HepG2 (cell line): ENCODE results near the gene NCKIPSD. TPM values are rescaled to one million over a fixed set of nuclear protein-coding genes. Genes with fewer than 3 reads are reported as not detected.

Experiments
- ATAC-seq: fragments of 200-7000 bp; cut with Tn5 transposase; 3 replicates; pipeline ENCODE4 v1.9.1; 2020; ENCODE audit warnings: mild to moderate bottlenecking, moderate library complexity
- BruUV-seq: library from RNA; stranded (reverse); fragments of 400-500 nt; replicated peaks from 2 replicates; lab custom pipeline; 2021; lab: Mats Ljungman, UMichigan
- CTCF ChIA-PET: fragments of 300-600 bp; formaldehyde crosslinking; extraction: SDS; loops from one replicate; lab custom pipeline; 2021; ENCODE audit warnings: low total read pairs, inconsistent platforms, low intra/inter-chr PET ratio; lab: Yijun Ruan, JAX
- POLR2A ChIA-PET: fragments of 350-600 bp; sonication (Branson Sonifier 250); formaldehyde crosslinking; loops from one replicate; lab custom pipeline; 2020; ENCODE audit warnings: antibody characterized with exemption, inconsistent platforms; lab: Yijun Ruan, JAX
- DNase-seq: peaks from one replicate; pipeline ENCODE4 v3.0.0-alpha.2; 2015; ENCODE audit warnings: low spot score
- FAIRE-seq: peaks from 3 replicates; lab custom pipeline; 2011; peaks lifted over from hg19 to GRCh38; lab: Jason Lieb, UNC
- H2AFZ ChIP-seq: one replicate; pipeline ENCODE4 v1.6.1; 2011; ENCODE audit warnings: low read length, inconsistent platforms
- H3K27ac ChIP-seq: fragments of 300-600 bp; 3 replicates; pipeline ENCODE4 v1.8.0; 2011; ENCODE audit warnings: mixed run types, mild to moderate bottlenecking, mixed read lengths, low read length, inconsistent platforms; ENCODE audit not compliant: insufficient read depth; ENCODE audit errors: extremely low read length
- H3K27me3 ChIP-seq, 2 experiments: fragments of 200-600 bp in 1 of 2; 2 replicates in 1 of 2; 3 replicates in 1 of 2; pipeline versions ENCODE4 v1.6.0 to v1.8.0; 2011; ENCODE audit warnings: low read length in 2 of 2, mild to moderate bottlenecking in 2 of 2, moderate library complexity in 2 of 2, inconsistent platforms in 1 of 2; ENCODE audit not compliant: insufficient read depth in 2 of 2, control insufficient read depth in 1 of 2
- H3K36me3 ChIP-seq, 2 experiments: fragments of 200-600 bp in 1 of 2; replicated peaks in 1 of 2; 2 replicates in 1 of 2; 3 replicates in 1 of 2; pipeline versions ENCODE4 v1.5.1 to v1.8.0; 2011; ENCODE audit warnings: low read length in 2 of 2, inconsistent platforms in 1 of 2; ENCODE audit not compliant: insufficient read depth in 2 of 2, control insufficient read depth in 1 of 2
- H3K4me1 ChIP-seq: 2 replicates; pipeline ENCODE4 v1.5.1; 2012; ENCODE audit warnings: low read length, inconsistent platforms; ENCODE audit not compliant: insufficient read depth
- H3K4me2 ChIP-seq: 2 replicates; pipeline ENCODE4 v1.6.0; 2011; ENCODE audit warnings: low read depth, low read length, inconsistent platforms
- H3K4me3 ChIP-seq, 3 experiments: fragments of 200-600 bp in 1 of 3; sonication (generic), shearing (Covaris generic) in 1 of 3; replicated peaks in 1 of 3; 2 replicates each; pipeline ENCODE4 v1.5.1; 2011 to 2016; ENCODE audit warnings: low read length in 3 of 3, inconsistent platforms in 2 of 3, low read depth in 2 of 3, mild to moderate bottlenecking in 2 of 3, control low read depth in 1 of 3, mixed read lengths in 1 of 3; ENCODE audit not compliant: insufficient read depth in 1 of 3
- H3K79me2 ChIP-seq: one replicate; pipeline ENCODE4 v1.6.1; 2011; ENCODE audit warnings: low read length, inconsistent platforms; ENCODE audit not compliant: insufficient read depth
- H3K9ac ChIP-seq: 2 replicates; pipeline ENCODE4 v1.6.0; 2011; ENCODE audit warnings: mild to moderate bottlenecking, low read depth, low read length, inconsistent platforms; ENCODE audit not compliant: insufficient read depth
- H3K9me3 ChIP-seq: 2 replicates; pipeline ENCODE4 v1.5.1; 2012; ENCODE audit warnings: mild to moderate bottlenecking, low read length
- H4K20me1 ChIP-seq: 2 replicates; pipeline ENCODE4 v1.6.0; 2011; ENCODE audit warnings: inconsistent platforms, mild to moderate bottlenecking, low read length, moderate library complexity; ENCODE audit not compliant: insufficient read depth
- GATAD1 ChIP-seq: IDR thresholded peaks from 2 replicates; pipeline ENCODE4 v1.6.1; 2016; ENCODE audit warnings: missing genetic modification reagents, missing compliant biosample characterization
- GMEB2 ChIP-seq: IDR thresholded peaks from 2 replicates; pipeline ENCODE4 v1.6.1; 2016; ENCODE audit warnings: missing biosample characterization, missing genetic modification reagents, low read depth
- KDM4B ChIP-seq: sonication (generic); formaldehyde crosslinking; IDR thresholded peaks from 2 replicates; pipeline ENCODE4 v1.4.0; 2020; ENCODE audit warnings: missing genetic modification reagents
- SETDB1 ChIP-seq: sonication (generic); formaldehyde crosslinking; IDR thresholded peaks from 2 replicates; pipeline ENCODE4 v1.5.1; 2020; ENCODE audit warnings: missing genetic modification reagents, mild to moderate bottlenecking, borderline replicate concordance
- SMYD3 ChIP-seq: sonication (generic); formaldehyde crosslinking; IDR thresholded peaks from 2 replicates; pipeline ENCODE4 v1.8.1; 2023; ENCODE audit warnings: mild to moderate bottlenecking, missing genetic modification reagents
- ZBTB4 ChIP-seq: sonication (generic); formaldehyde crosslinking; IDR thresholded peaks from 2 replicates; pipeline ENCODE4 v1.4.0; 2020; ENCODE audit warnings: missing genetic modification reagents, mild to moderate bottlenecking, borderline replicate concordance
- ZNF703 ChIP-seq: sonication (generic); formaldehyde crosslinking; IDR thresholded peaks from 2 replicates; pipeline ENCODE4 v1.5.1; 2020; ENCODE audit warnings: missing genetic modification reagents, mild to moderate bottlenecking, moderate library complexity, borderline replicate concordance
- whole genome bisulfite sequencing: methylation state at CpG from one replicate; pipeline ENCODE4 v1.1.6; 2017; ENCODE audit warnings: low lambda C conversion rate; 5-methylcytosine and 5-hydroxymethylcytosine counted together
- in situ Hi-C: cut with HindIII; loops from 2 replicates; pipeline ENCODE4 v1.10.0; 2017; ENCODE audit warnings: low pct_unique_long_range_greater_than_20kb; ENCODE audit not compliant: extremely low pct_ligation_motif_present
- intact Hi-C: fragments of 100-400 bp; cut with micrococcal nuclease; formaldehyde crosslinking; loops from one replicate; pipeline ENCODE4 v1.10.0; 2022; ENCODE audit not compliant: unreplicated experiment
- polyA plus RNA-seq, 8 experiments: library from polyadenylated mRNA; depleted of rRNA in 3 of 8; stranded (reverse) in 7 of 8; unstranded in 1 of 8; fragments of >200 nt; fragmentation: Illumina TruSeq in 4 of 8; extraction: Trizol in 4 of 8; gene quantifications; 2 replicates each; pipeline versions ENCODE4 v1.2.1 to v1.2.3, GENCODE V29; 2011 to 2016; ENCODE audit warnings: low read depth in 4 of 8, missing spikeins in 1 of 8, mixed read lengths in 1 of 8; ENCODE audit not compliant: insufficient read depth in 1 of 8
- total RNA-seq, 5 experiments: library from RNA; depleted of rRNA; stranded (reverse); fragments of >200 nt; fragmentation: Illumina TruSeq; extraction: Trizol; gene quantifications; 2 replicates each; pipeline ENCODE4 v1.2.3, GENCODE V29; 2016; ENCODE audit warnings: low read depth in 1 of 5

Gene NCKIPSD
- total and polyA plus RNA-seq, 2 of the 13 experiments (the other 11 are each of a cell fraction or from before 2014, with no cell fraction given), result 13.5 to 35.2 TPM

DNA sequence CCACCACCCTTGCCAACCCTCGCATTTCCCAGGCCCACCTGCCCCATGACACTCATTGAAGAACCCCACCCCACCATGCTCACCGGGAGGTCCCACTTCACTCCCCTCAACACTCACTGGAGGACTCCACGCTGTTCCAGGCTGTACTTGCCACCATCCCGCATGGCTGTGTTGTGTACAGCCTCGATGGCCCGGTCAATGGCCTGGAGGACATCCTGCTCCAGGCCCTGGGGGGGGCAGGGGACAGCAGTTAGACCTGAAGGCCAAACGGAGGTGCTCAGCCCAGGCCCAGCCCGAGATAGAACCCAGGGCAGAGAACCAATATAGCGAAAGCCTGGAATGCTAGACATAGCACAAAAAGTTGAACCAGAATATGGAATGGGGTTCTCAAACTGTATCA, 2.9 kb downstream of the NCKIPSD start:
- Histone ChIP-seq H3K27ac (no peak overlapping the region), H3K4me1 (peaks cover 26% of the 10 kb centered on the region), H3K79me2 (peaks cover 25% of the 10 kb centered on the region), H3K4me2 (no peak overlapping the region), H3K9ac (no peak overlapping the region), H3K9me3 (no peaks in the 10 kb centered on the region), H4K20me1 (0 out of 2 replicates have a peak, but pooled peaks cover 4% of the 10 kb centered on the region), H3K36me3 (peaks cover 34 to 63% of the 10 kb centered on the region in 2 experiments), H3K27me3 (no peaks in the 10 kb centered on the region; a peak in 2 of 5 replicates), H2AFZ (no peak overlapping the region), H3K4me3 (no peak overlapping the region)
- no peak for TF ChIP-seq SMYD3 (CRISPR knock-in tag)
- no peak for TF ChIP-seq ZNF703 (CRISPR knock-in tag)
- TF ChIP-seq GATAD1 (CRISPR knock-in tag), result no peak
- TF ChIP-seq SETDB1, result no peak
- no peak for TF ChIP-seq KDM4B (CRISPR knock-in tag)
- TF ChIP-seq GMEB2 (CRISPR knock-in tag), result no peak
- no peak for TF ChIP-seq ZBTB4 (CRISPR knock-in tag)
- in situ Hi-C loops (no loop called here), intact Hi-C loops (no loop called here)
- no TSS peak for BruUV-seq
- FAIRE-seq (no peak), ATAC-seq (no peak), DNase-seq (no peak)
- ChIA-PET CTCF (no interaction called here), POLR2A (interaction anchor here (0.7 kb wide), 1 partner anchor 34 kb away, joined by 3 read pairs; the partner anchor contains the start of gene IP6K2)
- WGBS, result 98% methylated on average over 9 of the region's 9 CpGs
